K562 (cell line): ENCODE measurements around the gene OR2B2. TPM values are rescaled to one million over a fixed set of nuclear protein-coding genes. Genes with fewer than 3 reads are reported as not detected.

Experiments
- BRD4 ChIP-seq: fragments of 200-600 bp; sonication (generic); IDR thresholded peaks from 2 replicates; pipeline ENCODE4 v1.6.1; 2017; ENCODE audit warnings: inconsistent platforms
- RB1 ChIP-seq: fragments of 450-650 bp; IDR thresholded peaks from 2 replicates; pipeline ENCODE4 v1.6.1; 2017; ENCODE audit warnings: low read depth, mild to moderate bottlenecking
- RBM17 ChIP-seq: fragments of 200-400 bp; formaldehyde crosslinking; IDR thresholded peaks from 2 replicates; pipeline ENCODE4 v1.6.1; 2017; ENCODE audit warnings: low read depth, mild to moderate bottlenecking, low read length, borderline replicate concordance
- RBM34 ChIP-seq: fragments of 200-400 bp; formaldehyde crosslinking; IDR thresholded peaks from 2 replicates; pipeline ENCODE4 v1.6.1; 2018; ENCODE audit warnings: low read length, borderline replicate concordance; ENCODE audit not compliant: insufficient read depth
- ZNF699 ChIP-seq: fragments of 250-450 bp; sonication (Bioruptor Pico); IDR thresholded peaks from 2 replicates; pipeline ENCODE4 v1.8.0; 2021; ENCODE audit warnings: mild to moderate bottlenecking, moderate library complexity; ENCODE audit not compliant: insufficient replicate concordance
- polyA plus RNA-seq, 8 experiments: library from polyadenylated mRNA; depleted of rRNA in 4 of 8; stranded (reverse) in 5 of 8; unstranded in 3 of 8; fragments of >200 nt; fragmentation: Nextera tagmentation in 2 of 8; fragmentation: Illumina TruSeq in 1 of 8; extraction: Ambion mirVana in 2 of 8; extraction: Trizol in 1 of 8; gene quantifications; 2 replicates each; pipeline versions ENCODE4 v1.2.1 to v1.2.3, GENCODE V29; 2011 to 2014; ENCODE audit warnings: inconsistent platforms in 1 of 8, missing spikeins in 1 of 8
- total RNA-seq, 7 experiments: library from RNA; depleted of rRNA in 6 of 7; stranded (reverse); fragments of >200 nt in 6 of 7; fragmentation: Illumina TruSeq in 2 of 7; extraction: Trizol in 2 of 7; gene quantifications; 2 replicates each; pipeline versions ENCODE4 v1.2.1 to v1.2.3, GENCODE V29; 2011 to 2021; ENCODE audit warnings: low replicate concordance in 1 of 7
- TF ChIP-seq, protein P1 (sequence below): sonication (generic); formaldehyde crosslinking; IDR thresholded peaks from 2 replicates; pipeline ENCODE4 v1.9.0; 2022; ENCODE audit warnings: mild to moderate bottlenecking, missing genetic modification reagents
- TF ChIP-seq, protein P2 (sequence below): fragments of 200-800 bp; sonication (Bioruptor generic); IDR thresholded peaks from 2 replicates; pipeline ENCODE4 v1.6.1; 2017; ENCODE audit warnings: missing genetic modification characterization, missing compliant biosample characterization
- TF ChIP-seq, protein P3 (sequence below): fragments of 450-650 bp; IDR thresholded peaks from 2 replicates; pipeline ENCODE4 v1.6.1; 2016; ENCODE audit warnings: mild to moderate bottlenecking, moderate library complexity

Gene OR2B2
- total and polyA plus RNA-seq, 9 of the 15 experiments (the other 6 are each of a cell fraction or from before 2014, with no cell fraction given) = 0.24 TPM; not detected in 8

DNA sequence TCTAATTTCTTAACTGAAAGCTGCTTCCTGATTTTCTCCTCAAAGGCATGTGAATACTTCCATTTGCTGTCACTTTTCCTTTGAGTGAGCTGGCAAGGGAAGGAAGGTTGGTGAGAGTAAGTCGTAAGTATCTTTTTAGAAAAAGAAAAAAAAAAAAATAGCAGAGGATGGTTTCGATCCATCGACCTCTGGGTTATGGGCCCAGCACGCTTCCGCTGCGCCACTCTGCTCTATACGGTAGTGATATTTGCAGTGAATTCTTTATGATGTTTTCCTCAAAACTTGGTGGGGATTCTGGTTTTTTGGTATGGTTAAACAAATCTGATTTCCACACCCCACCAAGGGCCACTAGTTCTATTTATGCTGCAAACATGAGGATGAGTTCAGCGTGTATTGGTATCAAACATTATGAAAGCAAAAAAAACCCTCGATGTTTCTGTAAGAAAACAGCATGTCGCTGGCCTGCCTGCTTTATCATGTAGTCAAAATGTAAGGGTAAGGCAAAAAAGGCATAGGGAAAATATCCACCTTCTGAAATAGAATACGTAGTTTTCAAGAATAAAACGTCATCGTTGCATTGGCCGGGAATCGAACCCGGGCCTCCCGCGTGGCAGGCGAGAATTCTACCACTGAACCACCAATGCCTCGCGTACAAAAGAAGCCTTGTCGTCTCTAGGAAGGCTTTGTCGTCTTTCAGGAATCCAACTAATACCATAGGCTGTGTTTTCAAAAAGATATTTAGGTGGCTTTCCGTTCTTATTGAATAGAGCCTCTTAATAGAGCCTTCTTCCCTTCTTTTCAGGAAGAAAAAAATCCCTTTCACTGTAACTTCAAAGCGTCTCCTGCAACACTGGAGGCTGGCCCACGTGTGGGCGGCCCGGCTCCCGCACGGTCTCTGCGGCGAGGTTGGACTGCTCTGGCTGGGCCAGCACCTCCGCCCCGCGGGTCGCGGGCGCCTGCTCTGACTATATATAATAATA is 9.6 kb downstream of the OR2B2 start (continued):
- TF ChIP-seq RBM17 (no peak), RB1 (peak; percentile 78), ZNF699 (CRISPR knock-in tag) (no peak), BRD4 (peak; percentile 95), RBM34 (no peak)
- TF ChIP-seq, protein P1, sequence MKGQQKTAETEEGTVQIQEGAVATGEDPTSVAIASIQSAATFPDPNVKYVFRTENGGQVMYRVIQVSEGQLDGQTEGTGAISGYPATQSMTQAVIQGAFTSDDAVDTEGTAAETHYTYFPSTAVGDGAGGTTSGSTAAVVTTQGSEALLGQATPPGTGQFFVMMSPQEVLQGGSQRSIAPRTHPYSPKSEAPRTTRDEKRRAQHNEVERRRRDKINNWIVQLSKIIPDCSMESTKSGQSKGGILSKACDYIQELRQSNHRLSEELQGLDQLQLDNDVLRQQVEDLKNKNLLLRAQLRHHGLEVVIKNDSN (CRISPR knock-in tag) = peak; percentile 50; the same call in 1 of the 2 replicates
- TF ChIP-seq, protein P2, sequence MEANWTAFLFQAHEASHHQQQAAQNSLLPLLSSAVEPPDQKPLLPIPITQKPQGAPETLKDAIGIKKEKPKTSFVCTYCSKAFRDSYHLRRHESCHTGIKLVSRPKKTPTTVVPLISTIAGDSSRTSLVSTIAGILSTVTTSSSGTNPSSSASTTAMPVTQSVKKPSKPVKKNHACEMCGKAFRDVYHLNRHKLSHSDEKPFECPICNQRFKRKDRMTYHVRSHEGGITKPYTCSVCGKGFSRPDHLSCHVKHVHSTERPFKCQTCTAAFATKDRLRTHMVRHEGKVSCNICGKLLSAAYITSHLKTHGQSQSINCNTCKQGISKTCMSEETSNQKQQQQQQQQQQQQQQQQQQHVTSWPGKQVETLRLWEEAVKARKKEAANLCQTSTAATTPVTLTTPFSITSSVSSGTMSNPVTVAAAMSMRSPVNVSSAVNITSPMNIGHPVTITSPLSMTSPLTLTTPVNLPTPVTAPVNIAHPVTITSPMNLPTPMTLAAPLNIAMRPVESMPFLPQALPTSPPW (CRISPR knock-in tag) = peak; percentile 21; the same call in 1 of the 2 replicates
- TF ChIP-seq, protein P3, sequence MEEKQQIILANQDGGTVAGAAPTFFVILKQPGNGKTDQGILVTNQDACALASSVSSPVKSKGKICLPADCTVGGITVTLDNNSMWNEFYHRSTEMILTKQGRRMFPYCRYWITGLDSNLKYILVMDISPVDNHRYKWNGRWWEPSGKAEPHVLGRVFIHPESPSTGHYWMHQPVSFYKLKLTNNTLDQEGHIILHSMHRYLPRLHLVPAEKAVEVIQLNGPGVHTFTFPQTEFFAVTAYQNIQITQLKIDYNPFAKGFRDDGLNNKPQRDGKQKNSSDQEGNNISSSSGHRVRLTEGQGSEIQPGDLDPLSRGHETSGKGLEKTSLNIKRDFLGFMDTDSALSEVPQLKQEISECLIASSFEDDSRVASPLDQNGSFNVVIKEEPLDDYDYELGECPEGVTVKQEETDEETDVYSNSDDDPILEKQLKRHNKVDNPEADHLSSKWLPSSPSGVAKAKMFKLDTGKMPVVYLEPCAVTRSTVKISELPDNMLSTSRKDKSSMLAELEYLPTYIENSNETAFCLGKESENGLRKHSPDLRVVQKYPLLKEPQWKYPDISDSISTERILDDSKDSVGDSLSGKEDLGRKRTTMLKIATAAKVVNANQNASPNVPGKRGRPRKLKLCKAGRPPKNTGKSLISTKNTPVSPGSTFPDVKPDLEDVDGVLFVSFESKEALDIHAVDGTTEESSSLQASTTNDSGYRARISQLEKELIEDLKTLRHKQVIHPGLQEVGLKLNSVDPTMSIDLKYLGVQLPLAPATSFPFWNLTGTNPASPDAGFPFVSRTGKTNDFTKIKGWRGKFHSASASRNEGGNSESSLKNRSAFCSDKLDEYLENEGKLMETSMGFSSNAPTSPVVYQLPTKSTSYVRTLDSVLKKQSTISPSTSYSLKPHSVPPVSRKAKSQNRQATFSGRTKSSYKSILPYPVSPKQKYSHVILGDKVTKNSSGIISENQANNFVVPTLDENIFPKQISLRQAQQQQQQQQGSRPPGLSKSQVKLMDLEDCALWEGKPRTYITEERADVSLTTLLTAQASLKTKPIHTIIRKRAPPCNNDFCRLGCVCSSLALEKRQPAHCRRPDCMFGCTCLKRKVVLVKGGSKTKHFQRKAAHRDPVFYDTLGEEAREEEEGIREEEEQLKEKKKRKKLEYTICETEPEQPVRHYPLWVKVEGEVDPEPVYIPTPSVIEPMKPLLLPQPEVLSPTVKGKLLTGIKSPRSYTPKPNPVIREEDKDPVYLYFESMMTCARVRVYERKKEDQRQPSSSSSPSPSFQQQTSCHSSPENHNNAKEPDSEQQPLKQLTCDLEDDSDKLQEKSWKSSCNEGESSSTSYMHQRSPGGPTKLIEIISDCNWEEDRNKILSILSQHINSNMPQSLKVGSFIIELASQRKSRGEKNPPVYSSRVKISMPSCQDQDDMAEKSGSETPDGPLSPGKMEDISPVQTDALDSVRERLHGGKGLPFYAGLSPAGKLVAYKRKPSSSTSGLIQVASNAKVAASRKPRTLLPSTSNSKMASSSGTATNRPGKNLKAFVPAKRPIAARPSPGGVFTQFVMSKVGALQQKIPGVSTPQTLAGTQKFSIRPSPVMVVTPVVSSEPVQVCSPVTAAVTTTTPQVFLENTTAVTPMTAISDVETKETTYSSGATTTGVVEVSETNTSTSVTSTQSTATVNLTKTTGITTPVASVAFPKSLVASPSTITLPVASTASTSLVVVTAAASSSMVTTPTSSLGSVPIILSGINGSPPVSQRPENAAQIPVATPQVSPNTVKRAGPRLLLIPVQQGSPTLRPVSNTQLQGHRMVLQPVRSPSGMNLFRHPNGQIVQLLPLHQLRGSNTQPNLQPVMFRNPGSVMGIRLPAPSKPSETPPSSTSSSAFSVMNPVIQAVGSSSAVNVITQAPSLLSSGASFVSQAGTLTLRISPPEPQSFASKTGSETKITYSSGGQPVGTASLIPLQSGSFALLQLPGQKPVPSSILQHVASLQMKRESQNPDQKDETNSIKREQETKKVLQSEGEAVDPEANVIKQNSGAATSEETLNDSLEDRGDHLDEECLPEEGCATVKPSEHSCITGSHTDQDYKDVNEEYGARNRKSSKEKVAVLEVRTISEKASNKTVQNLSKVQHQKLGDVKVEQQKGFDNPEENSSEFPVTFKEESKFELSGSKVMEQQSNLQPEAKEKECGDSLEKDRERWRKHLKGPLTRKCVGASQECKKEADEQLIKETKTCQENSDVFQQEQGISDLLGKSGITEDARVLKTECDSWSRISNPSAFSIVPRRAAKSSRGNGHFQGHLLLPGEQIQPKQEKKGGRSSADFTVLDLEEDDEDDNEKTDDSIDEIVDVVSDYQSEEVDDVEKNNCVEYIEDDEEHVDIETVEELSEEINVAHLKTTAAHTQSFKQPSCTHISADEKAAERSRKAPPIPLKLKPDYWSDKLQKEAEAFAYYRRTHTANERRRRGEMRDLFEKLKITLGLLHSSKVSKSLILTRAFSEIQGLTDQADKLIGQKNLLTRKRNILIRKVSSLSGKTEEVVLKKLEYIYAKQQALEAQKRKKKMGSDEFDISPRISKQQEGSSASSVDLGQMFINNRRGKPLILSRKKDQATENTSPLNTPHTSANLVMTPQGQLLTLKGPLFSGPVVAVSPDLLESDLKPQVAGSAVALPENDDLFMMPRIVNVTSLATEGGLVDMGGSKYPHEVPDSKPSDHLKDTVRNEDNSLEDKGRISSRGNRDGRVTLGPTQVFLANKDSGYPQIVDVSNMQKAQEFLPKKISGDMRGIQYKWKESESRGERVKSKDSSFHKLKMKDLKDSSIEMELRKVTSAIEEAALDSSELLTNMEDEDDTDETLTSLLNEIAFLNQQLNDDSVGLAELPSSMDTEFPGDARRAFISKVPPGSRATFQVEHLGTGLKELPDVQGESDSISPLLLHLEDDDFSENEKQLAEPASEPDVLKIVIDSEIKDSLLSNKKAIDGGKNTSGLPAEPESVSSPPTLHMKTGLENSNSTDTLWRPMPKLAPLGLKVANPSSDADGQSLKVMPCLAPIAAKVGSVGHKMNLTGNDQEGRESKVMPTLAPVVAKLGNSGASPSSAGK = peak; percentile 96
